Mesendoderm (in vitro differentiated cells): Measurements from ENCODE around the gene RNF213.

Experiments used
- DNase-seq: peaks from one replicate; pipeline ENCODE4 v3.0.0; 2013
- H2AK5ac ChIP-seq: 2 replicates; pipeline ENCODE4 v1.6.1; 2013; ENCODE audit warnings: low read length, inconsistent platforms
- H2BK120ac ChIP-seq: 2 replicates; pipeline ENCODE4 v1.6.1; 2013; ENCODE audit warnings: low read depth, mild to moderate bottlenecking, low read length, moderate library complexity, mixed read lengths
- H2BK15ac ChIP-seq: replicated peaks from 2 replicates; pipeline ENCODE4 v1.6.1; 2013; ENCODE audit warnings: low read depth, mild to moderate bottlenecking, moderate library complexity
- H2BK5ac ChIP-seq: 2 replicates; pipeline ENCODE4 v1.6.1; 2013; ENCODE audit warnings: low read length, inconsistent platforms
- H3K18ac ChIP-seq: 2 replicates; pipeline ENCODE4 v1.6.1; 2013; ENCODE audit warnings: mild to moderate bottlenecking, low read length, mixed read lengths
- H3K23ac ChIP-seq: one replicate; pipeline ENCODE4 v1.6.1; 2013; ENCODE audit warnings: low read length
- H3K27ac ChIP-seq: 2 replicates; pipeline ENCODE4 v1.5.1; 2013; ENCODE audit warnings: low read depth, mild to moderate bottlenecking, inconsistent platforms, low read length, moderate library complexity
- H3K27me3 ChIP-seq: 2 replicates; pipeline ENCODE4 v1.6.1; 2013; ENCODE audit warnings: low read length, control low read depth, mild to moderate bottlenecking, inconsistent platforms; ENCODE audit not compliant: insufficient read depth, poor library complexity
- H3K36me3 ChIP-seq: 2 replicates; pipeline ENCODE4 v1.6.1; 2013; ENCODE audit warnings: low read length, inconsistent platforms; ENCODE audit not compliant: control insufficient read depth, insufficient read depth
- H3K4ac ChIP-seq: one replicate; pipeline ENCODE4 v1.6.1; 2013; ENCODE audit warnings: low read depth, mild to moderate bottlenecking, low read length, moderate library complexity
- H3K4me1 ChIP-seq: 2 replicates; pipeline ENCODE4 v1.6.1; 2013; ENCODE audit warnings: low read depth, low read length, inconsistent platforms; ENCODE audit not compliant: control insufficient read depth
- H3K4me2 ChIP-seq: 2 replicates; pipeline ENCODE4 v1.6.1; 2013; ENCODE audit warnings: low read length
- H3K4me3 ChIP-seq: 2 replicates; pipeline ENCODE4 v1.5.1; 2013; ENCODE audit warnings: mild to moderate bottlenecking, low read length
- H3K56ac ChIP-seq: one replicate; pipeline ENCODE4 v1.6.1; 2013; ENCODE audit warnings: low read length
- H3K79me1 ChIP-seq: 2 replicates; pipeline ENCODE4 v1.6.1; 2013; ENCODE audit warnings: low read length, inconsistent platforms
- H3K79me2 ChIP-seq: 2 replicates; pipeline ENCODE4 v1.6.1; 2013; ENCODE audit warnings: mild to moderate bottlenecking, low read length; ENCODE audit not compliant: control insufficient read depth, insufficient read depth
- H3K9ac ChIP-seq: 2 replicates; pipeline ENCODE4 v1.6.1; 2013; ENCODE audit warnings: low read length, inconsistent platforms
- H4K5ac ChIP-seq: one replicate; pipeline ENCODE4 v1.6.1; 2013; ENCODE audit warnings: low read length
- H4K8ac ChIP-seq: one replicate; pipeline ENCODE4 v1.6.1; 2013; ENCODE audit warnings: low read depth, mild to moderate bottlenecking, control low read depth, low read length, moderate library complexity
- WGBS: extraction: QIAGEN DNeasy Blood & Tissue Kit; methylation state at CpG from one replicate; pipeline ENCODE4 v1.1.7; 2013; ENCODE audit warnings: low lambda C conversion rate, missing lambda C conversion rate; ENCODE audit not compliant: insufficient coverage; ENCODE audit errors: extremely low coverage; 5-methylcytosine and 5-hydroxymethylcytosine counted together

The RNF213 gene

DNA sequence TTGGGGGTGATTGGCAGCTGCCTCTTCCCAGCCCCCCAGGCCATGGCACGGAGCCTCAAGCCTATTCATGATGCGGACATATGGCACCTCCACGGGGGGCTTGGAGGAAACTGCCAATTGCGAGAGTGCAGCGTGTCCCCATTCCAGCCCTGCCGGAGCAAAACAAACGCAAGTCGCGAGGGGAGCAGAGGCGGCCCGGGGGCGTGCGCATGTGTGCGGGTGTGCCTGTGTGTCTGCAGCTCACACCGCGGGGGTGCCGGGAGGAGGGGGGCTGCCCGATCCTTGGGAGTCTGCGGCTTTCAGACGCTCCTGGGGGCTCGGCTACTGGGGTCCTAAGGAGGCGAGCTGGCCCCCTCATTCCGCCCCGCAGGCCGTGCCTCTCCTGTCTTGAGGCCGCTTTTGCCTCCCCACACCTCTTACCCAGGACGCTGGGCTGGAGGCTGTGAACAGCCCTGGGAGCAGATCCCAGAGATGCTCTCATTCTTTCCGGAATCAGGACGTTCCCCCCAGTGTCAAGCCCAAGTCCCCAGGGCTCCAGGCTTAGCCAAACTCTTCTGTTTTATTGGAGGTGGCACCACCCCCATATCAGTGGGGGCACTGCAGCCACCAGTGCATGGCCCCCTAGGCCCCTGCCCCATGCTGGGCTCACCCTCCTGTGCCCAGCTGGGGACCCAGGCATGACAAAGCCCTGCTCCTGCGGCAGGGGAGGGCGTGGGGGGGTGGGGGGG is 183.4 kb downstream of the RNF213 start:
- Histone ChIP-seq H3K56ac (no peak overlapping the region), H4K5ac (no peak overlapping the region)
- DNase-seq = peak; percentile 30

DNA sequence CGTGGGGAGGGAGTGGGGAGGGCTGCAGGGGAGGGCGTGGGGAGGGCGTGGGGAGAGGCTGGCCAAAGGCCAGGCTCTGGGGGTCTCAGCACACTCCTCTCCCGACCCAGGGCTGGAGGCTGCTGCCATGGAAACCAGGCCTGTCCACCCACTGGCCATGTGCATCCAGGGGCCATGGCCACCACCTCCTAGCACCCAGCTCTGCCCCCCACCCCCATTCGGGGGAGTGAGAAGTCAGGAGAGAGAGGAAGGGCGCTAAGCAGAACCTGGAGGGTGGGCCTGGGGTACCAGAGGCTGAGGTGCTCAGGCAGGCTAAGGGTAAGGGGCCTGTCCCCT is 184.0 kb downstream of the RNF213 start:
- no peak overlapping the region for H3K4me3 ChIP-seq
- no peak overlapping the region for H2BK5ac ChIP-seq
- no peak overlapping the region for H3K23ac ChIP-seq
- H3K79me2 ChIP-seq = no peaks in the 10 kb centered on the region
- no peaks in the 10 kb centered on the region for H3K79me1 ChIP-seq
- H3K4ac ChIP-seq = no peak overlapping the region
- H4K5ac ChIP-seq = no peak overlapping the region
- DNase-seq = no peak
- H3K4me1 ChIP-seq = no peaks in the 10 kb centered on the region
- H3K27ac ChIP-seq = no peak overlapping the region
- no peaks in the 10 kb centered on the region for H3K36me3 ChIP-seq
- no peak overlapping the region for H2AK5ac ChIP-seq
- no peak overlapping the region for H2BK15ac ChIP-seq
- no peak overlapping the region for H3K9ac ChIP-seq
- no peak overlapping the region for H2BK120ac ChIP-seq
- H4K8ac ChIP-seq = no peak overlapping the region
- no peak overlapping the region for H3K18ac ChIP-seq
- WGBS = no CpG with 5 or more reads among the region's 6 CpGs
- H3K4me2 ChIP-seq = no peak overlapping the region
- no peak overlapping the region for H3K56ac ChIP-seq
- H3K27me3 ChIP-seq = no peaks in the 10 kb centered on the region

More for the DNA sequence above, 183.4 kb downstream of the RNF213 start:
- Histone ChIP-seq H3K4me1 (no peaks in the 10 kb centered on the region), H3K23ac (no peak overlapping the region), H3K4me3 (no peak overlapping the region), H3K36me3 (no peaks in the 10 kb centered on the region), H4K8ac (no peak overlapping the region), H3K79me2 (no peaks in the 10 kb centered on the region), H3K4me2 (no peak overlapping the region), H3K4ac (no peak overlapping the region), H3K27me3 (no peaks in the 10 kb centered on the region), H2AK5ac (no peak overlapping the region), H3K27ac (no peak overlapping the region), H2BK120ac (no peak overlapping the region), H3K18ac (no peak overlapping the region), H2BK15ac (no peak overlapping the region), H3K79me1 (no peaks in the 10 kb centered on the region), H2BK5ac (no peak overlapping the region), H3K9ac (no peak overlapping the region)
- WGBS = no CpG with 5 or more reads among the region's 31 CpGs

DNA sequence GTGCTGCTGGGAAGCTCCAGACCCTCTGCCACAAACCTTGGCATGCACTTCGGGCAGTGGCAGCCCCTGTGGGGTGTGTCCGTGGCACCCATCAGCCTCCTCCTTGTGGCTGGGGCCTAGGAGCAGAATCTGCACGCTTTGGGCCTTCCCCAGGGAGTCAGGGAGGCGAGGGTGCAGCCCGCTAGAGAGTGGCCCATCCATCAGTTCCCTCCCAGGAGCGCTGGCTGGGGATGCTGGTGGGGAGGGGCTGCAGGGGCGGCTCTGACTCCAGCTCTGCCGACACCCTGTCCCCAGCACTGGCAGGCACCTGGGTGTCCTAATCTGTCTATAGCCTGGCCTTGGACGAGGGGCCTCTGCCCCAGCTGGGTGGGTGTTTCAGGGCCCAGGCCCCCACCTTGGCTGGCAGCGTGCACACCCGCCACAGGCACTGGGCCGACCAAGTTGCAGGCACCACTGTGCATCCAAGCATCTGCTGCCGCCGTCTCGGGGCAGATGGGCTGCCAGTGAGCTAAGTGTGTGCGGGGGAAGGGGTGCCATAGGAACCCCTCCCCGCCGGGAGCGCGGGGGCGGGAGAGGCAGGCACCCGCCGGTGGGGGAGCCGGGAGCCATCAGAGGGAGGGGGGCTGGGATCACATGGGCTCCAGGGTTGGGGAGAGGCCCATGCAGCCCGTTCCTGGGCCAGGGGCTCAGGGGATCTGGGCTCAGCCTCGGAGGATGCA is 184.5 kb downstream of the RNF213 start:
- Histone ChIP-seq H4K5ac (no peak overlapping the region), H2AK5ac (no peak overlapping the region), H3K4me2 (no peak overlapping the region), H3K4me3 (no peak overlapping the region), H3K4me1 (no peaks in the 10 kb centered on the region), H3K36me3 (no peaks in the 10 kb centered on the region), H3K4ac (no peak overlapping the region), H3K27ac (no peak overlapping the region), H2BK15ac (no peak overlapping the region), H2BK5ac (no peak overlapping the region), H3K79me1 (no peaks in the 10 kb centered on the region), H3K56ac (no peak overlapping the region), H2BK120ac (no peak overlapping the region), H3K23ac (no peak overlapping the region), H3K9ac (no peak overlapping the region), H3K79me2 (no peaks in the 10 kb centered on the region), H3K18ac (no peak overlapping the region), H4K8ac (no peak overlapping the region), H3K27me3 (no peaks in the 10 kb centered on the region)
- DNase-seq = no peak
- no CpG with 5 or more reads among the region's 26 CpGs for WGBS

DNA sequence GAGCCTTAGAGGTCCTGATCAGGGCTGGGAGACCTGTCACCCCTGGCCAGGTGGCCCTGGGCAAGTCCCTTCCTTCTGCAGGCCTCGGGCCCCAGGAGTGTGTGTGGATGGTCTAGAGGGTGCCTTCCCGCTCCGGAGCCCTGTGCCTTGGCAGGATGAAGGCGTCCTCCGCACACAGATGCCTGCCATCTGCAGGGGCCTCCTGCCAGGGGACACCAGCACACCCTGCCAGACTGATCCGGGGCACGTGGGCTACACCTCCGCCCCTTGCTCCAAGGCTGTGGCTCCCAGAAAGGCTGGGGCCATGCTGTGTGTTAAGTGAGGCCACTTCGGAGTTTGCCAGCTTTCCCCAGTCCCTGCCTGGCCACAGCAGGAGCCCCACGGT is 185.1 kb downstream of the RNF213 start:
- Histone ChIP-seq H3K4me2 (no peak overlapping the region), H3K4ac (no peak overlapping the region), H3K79me1 (no peaks in the 10 kb centered on the region), H3K27ac (no peak overlapping the region), H3K4me1 (no peaks in the 10 kb centered on the region), H3K9ac (no peak overlapping the region), H4K8ac (no peak overlapping the region), H4K5ac (no peak overlapping the region), H3K4me3 (no peak overlapping the region), H3K23ac (no peak overlapping the region), H3K36me3 (no peaks in the 10 kb centered on the region), H3K27me3 (no peaks in the 10 kb centered on the region), H2AK5ac (no peak overlapping the region), H3K56ac (no peak overlapping the region), H2BK15ac (no peak overlapping the region), H2BK5ac (no peak overlapping the region), H3K18ac (no peak overlapping the region), H2BK120ac (no peak overlapping the region), H3K79me2 (no peaks in the 10 kb centered on the region)
- WGBS = no CpG with 5 or more reads among the region's 10 CpGs
- no peak for DNase-seq

DNA sequence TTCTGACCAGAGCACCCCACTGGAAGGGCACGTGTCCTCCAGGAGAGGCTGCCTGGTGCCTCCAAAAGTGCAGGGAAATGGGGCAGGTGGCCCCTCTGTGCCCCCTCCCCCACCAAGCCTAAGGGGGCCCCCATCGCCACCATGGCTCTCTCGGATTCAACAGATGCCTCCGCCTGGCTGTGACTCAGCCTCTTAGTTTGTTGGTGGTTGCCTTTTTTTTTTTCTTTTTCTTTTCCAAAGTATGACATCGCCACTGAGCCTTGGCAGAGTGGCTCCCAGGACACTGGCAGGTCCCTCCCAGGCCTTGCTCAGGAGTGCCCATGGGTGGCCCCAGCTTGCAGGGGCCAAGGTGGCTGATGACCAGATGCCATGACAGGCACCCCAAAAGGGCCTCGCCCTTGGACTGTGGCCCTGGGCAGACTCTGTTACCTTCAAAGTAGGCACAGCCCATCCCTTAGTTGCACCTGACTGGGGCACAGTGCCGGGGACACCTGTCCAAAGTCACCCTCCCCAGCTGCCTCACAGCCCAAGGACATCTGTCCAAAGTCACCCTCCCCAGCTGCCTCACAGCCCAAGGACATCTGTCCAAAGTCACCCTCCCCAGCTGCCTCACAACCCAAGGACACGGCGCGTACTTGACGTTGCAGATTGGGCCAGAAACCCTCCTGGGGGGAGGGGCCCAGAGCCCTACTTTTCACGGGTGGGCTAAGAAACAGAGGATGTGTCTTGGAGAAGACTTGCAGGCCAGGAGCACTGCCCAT is 186.2 kb downstream of the RNF213 start:
- no peaks in the 10 kb centered on the region for H3K36me3 ChIP-seq
- H3K56ac ChIP-seq = no peak overlapping the region
- no peak overlapping the region for H4K8ac ChIP-seq
- no peak overlapping the region for H3K4ac ChIP-seq
- H3K9ac ChIP-seq = no peak overlapping the region
- H3K79me1 ChIP-seq = no peaks in the 10 kb centered on the region
- WGBS = no CpG with 5 or more reads among the region's 12 CpGs
- H3K23ac ChIP-seq = no peak overlapping the region
- H2BK15ac ChIP-seq = no peak overlapping the region
- no peaks in the 10 kb centered on the region for H3K79me2 ChIP-seq
- H3K18ac ChIP-seq = no peak overlapping the region
- no peak overlapping the region for H2AK5ac ChIP-seq
- DNase-seq = no peak
- H2BK120ac ChIP-seq = no peak overlapping the region
- no peak overlapping the region for H3K27ac ChIP-seq
- H3K4me3 ChIP-seq = no peak overlapping the region
- no peaks in the 10 kb centered on the region for H3K4me1 ChIP-seq
- H3K4me2 ChIP-seq = no peak overlapping the region
- H3K27me3 ChIP-seq = no peaks in the 10 kb centered on the region
- no peak overlapping the region for H2BK5ac ChIP-seq
- no peak overlapping the region for H4K5ac ChIP-seq
